HG03520 (cell line): ENCODE data around the gene OTOS.

Experiments
- ATAC-seq: cut with Tn5 transposase; IDR thresholded peaks from one replicate; pipeline ENCODE4 v1.9.1; 2021; ENCODE audit warnings: mild to moderate bottlenecking, moderate library complexity; ENCODE audit not compliant: unreplicated experiment

OTOS gene

GRCh38 chr2:240153418-240153817 lies 13.0 kb upstream of the OTOS start:
- no peak for ATAC-seq

GRCh38 chr2:240151477-240152031 lies 11.1 kb upstream of the OTOS start:
- ATAC-seq = no peak

- no peak for ATAC-seq
Observed at GRCh38 chr2:240149943-240150784, 9.7 kb upstream of the OTOS start.

- ATAC-seq = no peak
Observed at GRCh38 chr2:240147911-240148587, 7.6 kb upstream of the OTOS start.

- no peak for ATAC-seq
Observed at GRCh38 chr2:240147382-240147781, 6.9 kb upstream of the OTOS start.

GRCh38 chr2:240146627-240147278 lies 6.3 kb upstream of the OTOS start:
- no peak for ATAC-seq

GRCh38 chr2:240146141-240146561 lies 5.7 kb upstream of the OTOS start:
- ATAC-seq = no peak

- no peak for ATAC-seq
Observed at GRCh38 chr2:240145461-240145860, 5.0 kb upstream of the OTOS start.

- ATAC-seq = no peak
Observed at GRCh38 chr2:240144649-240145261, 4.3 kb upstream of the OTOS start.

GRCh38 chr2:240143801-240144648 lies 3.6 kb upstream of the OTOS start:
- ATAC-seq = peak; percentile 51

- ATAC-seq = no peak
Observed at GRCh38 chr2:240143276-240143675, 2.8 kb upstream of the OTOS start.

GRCh38 chr2:240142859-240143258 lies 2.4 kb upstream of the OTOS start:
- no peak for ATAC-seq

- no peak for ATAC-seq
Observed at GRCh38 chr2:240142256-240142775, 1.9 kb upstream of the OTOS start.

GRCh38 chr2:240141736-240142135 lies 1.3 kb upstream of the OTOS start:
- no peak for ATAC-seq

- ATAC-seq = no peak
Observed at GRCh38 chr2:240140920-240141319, 462 bp upstream of the OTOS start.

- no peak for ATAC-seq
Observed at GRCh38 chr2:240139666-240140393, 628 bp downstream of the OTOS start.

- ATAC-seq = no peak
Observed at GRCh38 chr2:240139011-240139441, 1.4 kb downstream of the OTOS start.

- no peak for ATAC-seq
Observed at GRCh38 chr2:240138254-240138984, 2.0 kb downstream of the OTOS start.
